ENCODE results near the gene CD209. TPM values are rescaled to one million over a fixed set of nuclear protein-coding genes. Genes with fewer than 3 reads are reported as not detected.
A peak's percentile ranks its signal among the peaks of the same experiment; 100 is the strongest.

CD209 gene
- polyA plus RNA-seq, 3 donors: 1.1 to 2.1 (median 1.8) TPM

DNA sequence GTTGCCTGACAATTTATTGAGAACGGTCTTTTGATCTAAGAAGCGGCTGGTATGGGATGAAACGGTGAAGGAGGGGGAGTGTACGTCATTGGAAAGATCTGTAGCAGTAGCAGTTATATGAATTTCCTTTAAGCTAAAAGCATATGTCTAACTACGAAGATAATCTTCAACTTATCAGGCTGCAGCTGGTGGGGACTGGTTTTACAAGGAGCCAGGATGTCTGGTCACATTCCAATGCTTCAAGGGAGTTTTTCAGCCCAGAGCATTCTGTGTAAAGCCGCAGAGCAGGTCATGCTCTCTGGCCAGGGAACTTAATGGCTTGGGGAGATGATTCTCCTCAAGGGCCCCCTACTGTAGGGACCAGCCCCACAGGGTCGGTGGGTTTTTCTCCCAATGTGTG, 44.9 kb upstream of the CD209 start:
- H3K27ac Mint-ChIP-seq: no peak overlapping the region
- peaks cover 23 to 42% (median 33%) of the 10 kb centered on the region in 3 donors for H3K27me3 Mint-ChIP-seq (ENCODE audit: low read depth in 3 of 3)

DNA sequence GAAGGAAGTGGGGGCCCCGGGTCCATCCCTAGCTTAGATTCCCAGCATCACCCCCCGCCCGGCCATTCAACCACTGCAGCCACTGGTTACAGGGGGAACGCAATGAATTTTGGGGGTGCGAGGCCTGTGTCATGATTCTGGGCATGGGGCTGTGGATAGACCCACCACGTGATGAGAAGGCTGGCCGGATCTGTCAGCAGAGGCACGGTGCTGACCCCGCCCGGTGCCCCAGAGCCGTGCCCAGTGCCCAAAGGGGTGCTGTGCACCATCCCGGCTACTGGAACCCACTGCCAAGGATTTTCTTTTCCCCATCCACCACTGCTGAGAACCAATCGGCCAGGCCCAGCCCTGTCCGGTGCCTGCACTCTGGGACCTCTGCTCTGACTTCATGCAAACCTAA, 43.1 kb upstream of the CD209 start:
- peaks cover 0 to 33% (median 20%) of the 10 kb centered on the region in 7 donors for H3K9me3 Mint-ChIP-seq
- peaks cover 7 to 10% of the 10 kb centered on the region in 2 donors for H3K36me3 Mint-ChIP-seq
- Histone ChIP-seq H3K9ac (ENCODE audit: insufficient read depth, low read length, poor library complexity, severe bottlenecking) (no peak overlapping the region), H3K4me3 (replicated peaks in 1 of 3; ENCODE audit: low read depth in 2 of 3, low read length in 3 of 3) (no peak overlapping the region), H3K27me3 (ENCODE audit: control insufficient read depth in 2 of 2, insufficient read depth in 2 of 2, low read length in 2 of 2) (peaks cover 14 to 43% of the 10 kb centered on the region in 2 donors), H3K27ac (ENCODE audit: low read depth in 1 of 2, low read length in 2 of 2) (no peak overlapping the region), H3K4me2 (replicated peaks; ENCODE audit: extremely low read depth, low read length, poor library complexity, severe bottlenecking) (no peak overlapping the region), H3K9me3 (replicated peaks in 1 of 2; ENCODE audit: control insufficient read depth in 1 of 2, insufficient read depth in 1 of 2, low read length in 2 of 2) (peaks cover 6 to 7% of the 10 kb centered on the region in 2 donors), H3K36me3 (replicated peaks in 1 of 2; ENCODE audit: control insufficient read depth in 1 of 2, insufficient read depth in 2 of 2, low read length in 2 of 2) (no peaks in the 10 kb centered on the region), H3K4me1 (ENCODE audit: control insufficient read depth in 1 of 2, insufficient read depth in 2 of 2, low read length in 2 of 2) (peaks cover 26 to 29% of the 10 kb centered on the region in 2 donors), H4K20me1 (ENCODE audit: insufficient read depth, low read length) (no peaks in the 10 kb centered on the region), H3K79me2 (ENCODE audit: insufficient read depth, low read length) (no peaks in the 10 kb centered on the region), H2AFZ (ENCODE audit: insufficient read depth, low read depth, low read length, poor library complexity, severe bottlenecking) (no peak overlapping the region)
- H3K4me3 Mint-ChIP-seq: peak overlapping the region in 1 of 2 donors; percentile 19
- H3K27ac Mint-ChIP-seq: no peak overlapping the region
- peaks cover 28 to 52% (median 38%) of the 10 kb centered on the region in 3 donors for H3K27me3 Mint-ChIP-seq (ENCODE audit: low read depth in 3 of 3)
- WGBS (ENCODE audit: insufficient coverage): 96% methylated on average over 14 of the region's 14 CpGs
- DNase-seq: no peak
- TF ChIP-seq, protein P1, sequence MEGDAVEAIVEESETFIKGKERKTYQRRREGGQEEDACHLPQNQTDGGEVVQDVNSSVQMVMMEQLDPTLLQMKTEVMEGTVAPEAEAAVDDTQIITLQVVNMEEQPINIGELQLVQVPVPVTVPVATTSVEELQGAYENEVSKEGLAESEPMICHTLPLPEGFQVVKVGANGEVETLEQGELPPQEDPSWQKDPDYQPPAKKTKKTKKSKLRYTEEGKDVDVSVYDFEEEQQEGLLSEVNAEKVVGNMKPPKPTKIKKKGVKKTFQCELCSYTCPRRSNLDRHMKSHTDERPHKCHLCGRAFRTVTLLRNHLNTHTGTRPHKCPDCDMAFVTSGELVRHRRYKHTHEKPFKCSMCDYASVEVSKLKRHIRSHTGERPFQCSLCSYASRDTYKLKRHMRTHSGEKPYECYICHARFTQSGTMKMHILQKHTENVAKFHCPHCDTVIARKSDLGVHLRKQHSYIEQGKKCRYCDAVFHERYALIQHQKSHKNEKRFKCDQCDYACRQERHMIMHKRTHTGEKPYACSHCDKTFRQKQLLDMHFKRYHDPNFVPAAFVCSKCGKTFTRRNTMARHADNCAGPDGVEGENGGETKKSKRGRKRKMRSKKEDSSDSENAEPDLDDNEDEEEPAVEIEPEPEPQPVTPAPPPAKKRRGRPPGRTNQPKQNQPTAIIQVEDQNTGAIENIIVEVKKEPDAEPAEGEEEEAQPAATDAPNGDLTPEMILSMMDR (IDR thresholded peaks at IDR 0.05): no peak
- peaks cover 18% of the 10 kb centered on the region for H3K4me1 Mint-ChIP-seq
- intact Hi-C loops (cut with micrococcal nuclease): no loop called here

More for the DNA sequence above, 44.9 kb upstream of the CD209 start:
- H3K36me3 Mint-ChIP-seq: peaks cover 5 to 8% of the 10 kb centered on the region in 2 donors
- H3K27ac ChIP-seq (ENCODE audit: low read depth in 1 of 2, low read length in 2 of 2): no peak overlapping the region
- H3K4me3 Mint-ChIP-seq: no peak overlapping the region
- H3K4me1 ChIP-seq (ENCODE audit: control insufficient read depth in 1 of 2, insufficient read depth in 2 of 2, low read length in 2 of 2): peaks cover 24 to 25% of the 10 kb centered on the region in 2 donors
- intact Hi-C loops (cut with micrococcal nuclease): no loop called here
- peaks cover 15% of the 10 kb centered on the region for H3K4me1 Mint-ChIP-seq
- H3K4me2 ChIP-seq (replicated peaks; ENCODE audit: extremely low read depth, low read length, poor library complexity, severe bottlenecking): no peak overlapping the region
- H3K36me3 ChIP-seq (replicated peaks in 1 of 2; ENCODE audit: control insufficient read depth in 1 of 2, insufficient read depth in 2 of 2, low read length in 2 of 2): no peaks in the 10 kb centered on the region
- H3K79me2 ChIP-seq (ENCODE audit: insufficient read depth, low read length): no peaks in the 10 kb centered on the region
- DNase-seq: no peak
- H3K27me3 ChIP-seq (ENCODE audit: control insufficient read depth in 2 of 2, insufficient read depth in 2 of 2, low read length in 2 of 2): peaks cover 14 to 35% of the 10 kb centered on the region in 2 donors
- WGBS (ENCODE audit: insufficient coverage): 100% methylated on average over 2 of the region's 7 CpGs
- no peak overlapping the region for H3K4me3 ChIP-seq (replicated peaks in 1 of 3; ENCODE audit: low read depth in 2 of 3, low read length in 3 of 3)
- peaks cover 0 to 33% (median 19%) of the 10 kb centered on the region in 7 donors for H3K9me3 Mint-ChIP-seq
- H3K9me3 ChIP-seq (replicated peaks in 1 of 2; ENCODE audit: control insufficient read depth in 1 of 2, insufficient read depth in 1 of 2, low read length in 2 of 2): peaks cover 6 to 7% of the 10 kb centered on the region in 2 donors
- H4K20me1 ChIP-seq (ENCODE audit: insufficient read depth, low read length): no peaks in the 10 kb centered on the region
- H2AFZ ChIP-seq (ENCODE audit: insufficient read depth, low read depth, low read length, poor library complexity, severe bottlenecking): no peak overlapping the region
- H3K9ac ChIP-seq (ENCODE audit: insufficient read depth, low read length, poor library complexity, severe bottlenecking): no peak overlapping the region
- TF ChIP-seq, protein P1 (IDR thresholded peaks at IDR 0.05): no peak

All from CD14-positive monocyte (primary cell).